ENCODE results near the gene PRDM11.

The PRDM11 gene

GRCh38 chr11:45178890-45179671, 32.6 kb downstream of the PRDM11 start:
- no peaks in the 10 kb centered on the region for H3K79me2 ChIP-seq
- no peak for TF ChIP-seq CTCF (IDR thresholded peaks at IDR 0.05)
- no peak overlapping the region for H3K27ac ChIP-seq
- no peaks in the 10 kb centered on the region for H3K27me3 ChIP-seq (ENCODE audit: control insufficient read depth, insufficient read depth, low read length)
- no peak overlapping the region for H3K9ac ChIP-seq
- H3K36me3 ChIP-seq (ENCODE audit: control insufficient read depth, insufficient read depth, low read length) = no peaks in the 10 kb centered on the region
- no peak overlapping the region for H2AFZ ChIP-seq
- no peak overlapping the region for H3K4me2 ChIP-seq (ENCODE audit: low read length)
- H3K4me1 ChIP-seq = no peaks in the 10 kb centered on the region
- no peaks in the 10 kb centered on the region for H3K9me3 ChIP-seq (ENCODE audit: control insufficient read depth, low read length)
- H3K4me3 ChIP-seq (ENCODE audit: low read depth, low read length) = no peak overlapping the region

GRCh38 chr11:45179686-45180178, 33.3 kb downstream of the PRDM11 start:
- no peaks in the 10 kb centered on the region for H3K9me3 ChIP-seq (ENCODE audit: control insufficient read depth, low read length)
- no peak overlapping the region for H3K9ac ChIP-seq
- H3K4me3 ChIP-seq (ENCODE audit: low read depth, low read length) = peak overlapping the region; percentile 18
- no peaks in the 10 kb centered on the region for H3K36me3 ChIP-seq (ENCODE audit: control insufficient read depth, insufficient read depth, low read length)
- no peaks in the 10 kb centered on the region for H3K4me1 ChIP-seq
- no peaks in the 10 kb centered on the region for H3K27me3 ChIP-seq (ENCODE audit: control insufficient read depth, insufficient read depth, low read length)
- H2AFZ ChIP-seq = peak overlapping the region; percentile 64
- no peak for TF ChIP-seq CTCF (IDR thresholded peaks at IDR 0.05)
- peak overlapping the region; percentile 66 for H3K4me2 ChIP-seq (ENCODE audit: low read length)
- H3K27ac ChIP-seq = peak overlapping the region; percentile 32
- H3K79me2 ChIP-seq = no peaks in the 10 kb centered on the region

GRCh38 chr11:45180179-45180847, 33.9 kb downstream of the PRDM11 start:
- Histone ChIP-seq H3K9ac (no peak overlapping the region), H3K4me1 (no peaks in the 10 kb centered on the region), H3K9me3 (ENCODE audit: control insufficient read depth, low read length) (no peaks in the 10 kb centered on the region), H3K4me3 (ENCODE audit: low read depth, low read length) (peak overlapping the region; percentile 18), H2AFZ (peak overlapping the region; percentile 64), H3K27me3 (ENCODE audit: control insufficient read depth, insufficient read depth, low read length) (no peaks in the 10 kb centered on the region), H3K79me2 (no peaks in the 10 kb centered on the region), H3K27ac (peak overlapping the region; percentile 32), H3K36me3 (ENCODE audit: control insufficient read depth, insufficient read depth, low read length) (no peaks in the 10 kb centered on the region), H3K4me2 (ENCODE audit: low read length) (peak overlapping the region; percentile 66)
- peak; percentile 45 for TF ChIP-seq CTCF (IDR thresholded peaks at IDR 0.05)

DNA sequence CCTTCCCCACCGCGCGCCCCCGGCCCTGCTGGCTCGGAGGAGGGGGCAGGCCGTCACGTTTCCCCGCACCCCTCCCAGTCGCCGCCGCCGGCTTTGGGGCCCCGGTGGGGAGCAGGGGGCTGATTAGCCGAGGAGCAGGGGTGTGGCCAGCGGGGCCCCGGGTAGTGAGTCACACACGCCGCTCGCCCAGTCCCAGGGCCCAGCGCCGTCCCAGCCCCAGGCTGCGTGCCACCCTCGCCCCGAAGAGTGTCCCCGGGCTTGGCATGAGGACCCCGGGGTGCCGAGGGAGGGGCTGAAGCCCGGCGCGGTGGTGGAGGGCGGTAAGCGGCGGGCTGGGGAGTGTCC, 34.4 kb downstream of the PRDM11 start:
- peak overlapping the region; percentile 55 for H3K4me2 ChIP-seq (ENCODE audit: low read length)
- no peaks in the 10 kb centered on the region for H3K4me1 ChIP-seq
- H3K9ac ChIP-seq = no peak overlapping the region
- H3K9me3 ChIP-seq (ENCODE audit: control insufficient read depth, low read length) = no peaks in the 10 kb centered on the region
- no peak overlapping the region for H3K4me3 ChIP-seq (ENCODE audit: low read depth, low read length)
- H3K27me3 ChIP-seq (ENCODE audit: control insufficient read depth, insufficient read depth, low read length) = no peaks in the 10 kb centered on the region
- H3K79me2 ChIP-seq = no peaks in the 10 kb centered on the region
- no peak for TF ChIP-seq CTCF (IDR thresholded peaks at IDR 0.05)
- H3K27ac ChIP-seq = no peak overlapping the region
- H3K36me3 ChIP-seq (ENCODE audit: control insufficient read depth, insufficient read depth, low read length) = no peaks in the 10 kb centered on the region
- peak overlapping the region; percentile 76 for H2AFZ ChIP-seq

Data from parathyroid adenoma (tissue), 2 donors.